Mesodermal cell (in vitro differentiated cells): ENCODE results near the gene MTHFD2L.

Experiments
- H3K27ac ChIP-seq: 2 replicates; pipeline ENCODE4 v1.7.0; 2013; ENCODE audit warnings: mild to moderate bottlenecking, low read depth, low read length, moderate library complexity; ENCODE audit not compliant: severe bottlenecking
- H3K36me3 ChIP-seq: 2 replicates; pipeline ENCODE4 v1.7.1; 2013; ENCODE audit warnings: mild to moderate bottlenecking, low read length, moderate library complexity; ENCODE audit not compliant: control insufficient read depth, insufficient read depth
- H3K4me1 ChIP-seq: one replicate; pipeline ENCODE4 v1.7.1; 2013; ENCODE audit warnings: mild to moderate bottlenecking, low read length; ENCODE audit not compliant: insufficient read depth, control insufficient read depth, poor library complexity, severe bottlenecking
- H3K4me3 ChIP-seq: 2 replicates; pipeline ENCODE4 v1.7.0; 2013; ENCODE audit warnings: low read length, control low read depth, mild to moderate bottlenecking; ENCODE audit not compliant: insufficient read depth, poor library complexity, severe bottlenecking; ENCODE audit errors: extremely low read depth
- H3K9me3 ChIP-seq: 2 replicates; pipeline ENCODE4 v1.7.1; 2013; ENCODE audit warnings: mild to moderate bottlenecking, low read length, moderate library complexity; ENCODE audit not compliant: control insufficient read depth
- WGBS, 2 experiments: methylation state at CpG; one replicate each; pipeline ENCODE4 v1.1.5; 2013; ENCODE audit warnings: missing lambda C conversion rate in 2 of 2; ENCODE audit not compliant: insufficient coverage in 2 of 2; 5-methylcytosine and 5-hydroxymethylcytosine counted together

Gene MTHFD2L

DNA sequence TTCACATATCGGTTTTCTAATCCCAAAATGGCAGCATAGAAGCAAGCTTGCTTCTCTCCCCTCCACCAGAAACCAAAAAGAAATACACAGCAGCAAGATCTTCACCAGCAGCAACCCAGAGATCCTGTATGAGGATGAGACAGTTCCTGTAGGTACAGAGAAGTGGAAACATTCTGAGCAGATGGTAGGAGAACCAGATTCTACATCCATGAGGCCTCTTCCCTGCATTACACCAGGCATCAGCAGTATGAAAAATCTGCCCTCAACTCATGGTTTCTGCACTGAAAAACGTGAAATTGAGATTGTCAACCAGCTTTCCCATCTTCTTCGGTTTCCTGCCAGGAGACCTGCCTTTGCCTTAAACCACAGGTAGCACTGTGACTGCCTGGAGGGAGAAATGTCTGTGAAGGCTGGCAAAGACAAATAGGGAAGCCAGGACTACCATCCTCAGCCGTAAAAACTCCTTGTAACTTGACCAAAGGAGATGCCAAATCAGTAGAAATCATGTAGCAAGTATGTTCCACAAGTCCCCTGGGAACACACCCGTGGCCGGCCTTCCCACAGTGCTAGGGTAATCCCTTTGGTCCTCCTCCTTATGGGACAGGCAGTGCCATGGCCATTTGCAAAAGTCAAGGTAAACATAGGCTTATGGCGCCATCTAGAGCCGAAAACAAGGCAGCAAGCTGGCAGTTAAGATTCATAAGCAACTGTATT, 24.0 kb upstream of the MTHFD2L start:
- Histone ChIP-seq H3K36me3 (no peaks in the 10 kb centered on the region), H3K4me1 (no peaks in the 10 kb centered on the region), H3K4me3 (no peak overlapping the region), H3K9me3 (peaks cover 11% of the 10 kb centered on the region), H3K27ac (no peak overlapping the region)
- WGBS, 2 experiments, result 43 to 49% methylated on average over 3 to 4 of the region's 8 CpGs

DNA sequence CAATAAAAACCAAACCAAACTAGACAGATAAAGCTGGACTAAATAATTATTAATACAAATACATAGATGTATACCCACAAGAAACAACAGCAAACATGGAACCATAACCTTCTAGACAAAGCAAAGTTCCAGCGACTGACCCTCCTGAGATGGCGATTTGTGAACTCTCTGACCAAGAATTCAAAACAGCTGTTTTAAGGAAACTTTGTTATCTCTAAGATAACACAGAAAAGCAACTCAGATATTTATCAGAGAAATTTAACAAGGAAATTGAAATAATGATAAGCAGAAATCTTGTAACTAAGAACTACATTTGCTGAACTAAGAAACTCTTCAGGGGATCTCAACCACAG, 23.4 kb upstream of the MTHFD2L start:
- no CpG with 5 or more reads among the region's 2 CpGs for WGBS, 2 experiments

DNA sequence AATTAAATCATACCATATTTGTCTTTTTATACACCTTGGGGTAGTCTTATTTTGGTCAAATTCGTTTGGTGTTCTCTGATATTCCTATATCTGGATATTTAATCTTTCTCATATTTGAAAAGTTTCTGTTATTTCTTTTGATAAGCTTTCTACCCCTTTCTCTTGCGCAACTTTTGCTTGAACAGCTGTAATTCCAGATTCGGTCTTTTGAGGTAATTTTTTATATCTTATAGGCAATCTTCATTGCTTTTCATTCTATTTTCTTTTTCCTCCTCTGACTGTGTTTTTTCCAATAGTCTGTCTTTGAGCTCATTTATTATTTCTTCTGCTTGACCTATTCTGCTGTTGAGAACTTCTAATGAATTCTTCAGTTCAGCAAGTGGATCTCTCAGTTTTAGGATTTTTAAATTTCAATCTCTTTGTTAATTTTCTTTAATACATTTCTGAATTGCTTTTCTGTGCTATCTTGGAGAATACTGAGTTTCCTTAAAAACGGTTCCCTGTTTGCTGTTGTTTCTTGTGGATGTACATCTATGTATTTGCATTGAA, 11.3 kb upstream of the MTHFD2L start:
- 100% methylated on average over 1 of the region's 4 CpGs; no CpG with 5 or more reads in 1 of the 2 experiments for WGBS, 2 experiments
- Histone ChIP-seq H3K9me3 (no peaks in the 10 kb centered on the region), H3K4me3 (no peak overlapping the region), H3K36me3 (no peaks in the 10 kb centered on the region), H3K27ac (no peak overlapping the region), H3K4me1 (no peaks in the 10 kb centered on the region)

More for the DNA sequence above, 23.4 kb upstream of the MTHFD2L start:
- H3K4me1 ChIP-seq, result no peaks in the 10 kb centered on the region
- no peak overlapping the region for H3K27ac ChIP-seq
- no peak overlapping the region for H3K4me3 ChIP-seq
- H3K36me3 ChIP-seq, result no peaks in the 10 kb centered on the region
- peaks cover 11% of the 10 kb centered on the region for H3K9me3 ChIP-seq

DNA sequence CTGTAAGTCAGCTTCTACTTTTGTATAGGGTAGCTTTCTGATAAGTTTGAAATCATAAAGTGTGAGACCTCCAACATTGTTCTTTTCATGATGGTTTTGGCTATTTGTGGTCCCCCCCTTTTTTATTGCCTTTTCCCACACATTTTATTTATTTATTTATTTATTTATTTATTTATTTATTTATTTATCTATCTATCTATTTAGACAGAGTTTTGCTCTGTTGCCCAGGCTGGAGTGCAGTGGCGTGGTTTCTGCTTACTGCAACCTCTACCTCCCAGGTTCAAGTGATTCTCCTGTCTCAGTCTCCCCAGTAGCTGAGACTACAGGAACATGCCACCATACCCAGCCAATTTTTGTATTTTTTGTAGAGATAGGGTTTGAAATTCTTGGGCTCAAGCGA, 9.7 kb upstream of the MTHFD2L start:
- no CpG with 5 or more reads among the region's 2 CpGs for WGBS, 2 experiments
- no peak overlapping the region for H3K27ac ChIP-seq
- H3K9me3 ChIP-seq, result no peaks in the 10 kb centered on the region
- H3K36me3 ChIP-seq, result no peaks in the 10 kb centered on the region
- H3K4me1 ChIP-seq, result no peaks in the 10 kb centered on the region
- H3K4me3 ChIP-seq, result no peak overlapping the region

DNA sequence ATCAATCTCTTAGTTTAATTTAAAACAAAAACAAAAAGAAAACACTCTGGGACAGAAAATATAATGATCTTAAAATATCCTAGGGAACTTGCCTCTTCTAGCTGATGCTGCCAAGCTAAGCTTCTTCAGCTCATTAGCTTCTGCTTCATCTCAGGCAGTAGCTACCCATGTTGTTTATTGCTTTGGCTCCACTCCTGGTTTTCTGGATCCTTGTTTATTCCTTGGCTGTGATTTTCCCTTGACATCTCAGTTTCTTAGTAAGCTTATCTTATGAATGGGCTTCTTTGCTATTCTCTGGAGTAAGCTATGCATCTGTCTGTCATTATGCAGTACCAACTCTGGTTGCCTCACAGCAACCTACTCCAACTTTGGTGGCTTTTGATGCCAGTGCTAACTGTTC, 5.1 kb upstream of the MTHFD2L start:
- H3K9me3 ChIP-seq, result no peaks in the 10 kb centered on the region
- no peak overlapping the region for H3K27ac ChIP-seq
- H3K4me1 ChIP-seq, result peaks cover 6% of the 10 kb centered on the region
- no peaks in the 10 kb centered on the region for H3K36me3 ChIP-seq
- H3K4me3 ChIP-seq, result no peak overlapping the region

DNA sequence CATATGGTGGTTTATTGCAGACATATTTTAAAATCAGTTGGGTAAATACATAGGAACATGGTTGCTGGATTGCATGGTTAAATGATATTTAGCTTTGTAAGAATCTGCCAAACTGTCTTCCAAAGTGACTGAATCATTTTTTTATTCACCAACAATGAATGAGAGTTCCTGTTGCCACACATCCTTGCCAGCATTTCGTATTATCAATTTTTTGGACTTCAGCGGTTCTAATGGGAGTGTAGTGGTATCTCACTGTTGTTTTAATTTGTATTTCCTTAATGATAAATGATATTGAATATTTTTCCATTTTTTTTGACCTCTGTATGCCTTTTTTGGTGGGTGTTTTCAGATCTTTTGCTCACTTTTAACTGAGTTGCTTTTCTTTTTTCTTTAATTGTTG, 1.4 kb upstream of the MTHFD2L start:
- Histone ChIP-seq H3K9me3 (no peaks in the 10 kb centered on the region), H3K4me1 (peaks cover 6% of the 10 kb centered on the region), H3K27ac (peak overlapping the region; percentile 97), H3K4me3 (no peak overlapping the region), H3K36me3 (peaks cover 18% of the 10 kb centered on the region)
- WGBS, 2 experiments, result no CpG with 5 or more reads among the region's 2 CpGs

DNA sequence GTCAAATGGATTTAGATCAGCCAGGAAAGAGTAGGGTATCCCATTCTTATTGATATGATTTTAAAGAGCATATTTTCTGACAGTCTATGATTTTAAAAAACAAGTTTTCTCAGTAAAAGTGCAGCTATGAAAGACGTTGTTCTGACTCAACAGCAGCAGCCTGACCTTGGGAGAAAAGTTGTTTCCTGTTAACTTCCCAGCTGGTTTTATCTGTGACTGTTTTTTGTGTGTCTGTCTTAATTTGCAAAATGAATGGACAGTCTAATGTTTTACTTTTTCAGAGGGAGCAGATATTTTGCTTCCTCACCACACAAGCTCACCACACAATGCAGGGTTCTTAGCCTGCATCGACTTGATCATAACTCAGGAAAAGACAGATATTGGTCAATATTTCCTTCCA, 764 bp upstream of the MTHFD2L start:
- Histone ChIP-seq H3K9me3 (no peaks in the 10 kb centered on the region), H3K4me3 (peak overlapping the region; percentile 61), H3K36me3 (peaks cover 24% of the 10 kb centered on the region), H3K27ac (peak overlapping the region; percentile 97), H3K4me1 (peaks cover 6% of the 10 kb centered on the region)
- WGBS, 2 experiments, result 38 to 57% methylated on average over 1 of the region's 2 CpGs

DNA sequence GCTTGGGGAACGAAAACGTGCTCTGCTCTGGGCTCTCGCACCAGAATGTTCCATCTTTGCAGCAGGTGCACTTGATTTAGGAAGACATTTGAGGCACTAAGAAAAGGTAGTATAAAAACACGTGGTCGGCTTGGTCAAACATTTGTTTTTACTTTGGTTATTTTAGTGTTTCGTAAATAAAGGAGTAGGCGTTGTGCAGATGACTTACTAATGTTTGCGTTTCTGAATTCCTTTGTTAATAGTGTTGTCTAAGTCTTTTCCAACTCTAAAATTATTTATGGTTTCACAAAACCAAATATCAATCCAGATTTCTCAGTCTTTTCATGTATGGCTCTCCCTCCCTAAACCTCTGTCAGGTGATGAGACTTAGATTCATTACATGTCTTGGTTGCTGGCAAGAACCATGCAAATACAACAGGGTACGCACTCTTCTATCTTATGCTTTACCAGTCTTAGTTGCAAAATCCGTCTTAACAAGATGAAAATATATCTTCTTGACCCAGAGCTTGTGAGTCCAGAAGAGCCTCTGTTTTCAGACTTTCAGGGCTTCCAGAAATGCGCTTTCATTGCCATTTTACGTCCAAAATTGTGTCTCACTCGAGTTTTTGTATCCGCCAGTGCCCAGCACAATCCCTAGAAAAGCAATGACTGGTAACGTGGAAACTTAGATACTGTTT, 686 bp downstream of the MTHFD2L start:
- peak overlapping the region; percentile 97 for H3K27ac ChIP-seq
- no peaks in the 10 kb centered on the region for H3K9me3 ChIP-seq
- 14 to 20% methylated on average over 9 to 10 of the region's 15 CpGs for WGBS, 2 experiments
- peaks cover 6% of the 10 kb centered on the region for H3K4me1 ChIP-seq
- H3K4me3 ChIP-seq, result peak overlapping the region; percentile 61
- H3K36me3 ChIP-seq, result peaks cover 25% of the 10 kb centered on the region

DNA sequence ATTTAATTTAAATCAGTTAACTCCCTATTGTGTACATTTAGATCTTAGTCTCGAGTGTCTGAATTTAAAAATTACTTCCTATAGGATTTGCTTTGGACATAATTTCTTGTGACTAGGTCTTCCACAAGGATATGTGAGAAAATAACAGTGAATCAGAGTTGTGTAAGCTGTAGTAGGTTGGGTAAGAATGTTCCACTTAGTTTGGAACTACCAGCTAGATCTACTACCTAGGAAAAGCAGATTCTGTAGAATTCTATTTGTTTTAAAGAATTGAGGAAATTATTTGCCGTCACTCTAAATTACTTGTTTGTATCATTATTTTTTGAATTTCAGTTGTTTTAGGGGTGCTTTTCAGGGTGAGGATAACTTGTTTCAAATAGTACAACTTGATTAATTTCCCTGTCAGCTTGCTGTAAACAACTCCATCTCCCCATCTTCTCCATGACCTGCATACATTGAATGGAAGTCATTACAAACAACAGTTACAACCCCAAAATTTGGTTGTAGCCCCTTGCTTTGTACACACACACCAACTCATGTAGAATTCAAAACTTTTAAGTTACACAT, 1.3 kb downstream of the MTHFD2L start:
- Histone ChIP-seq H3K27ac (no peak overlapping the region), H3K9me3 (no peaks in the 10 kb centered on the region), H3K4me1 (peaks cover 6% of the 10 kb centered on the region), H3K4me3 (peak overlapping the region; percentile 61), H3K36me3 (peaks cover 25% of the 10 kb centered on the region)
- no CpG with 5 or more reads among the region's 2 CpGs for WGBS, 2 experiments

DNA sequence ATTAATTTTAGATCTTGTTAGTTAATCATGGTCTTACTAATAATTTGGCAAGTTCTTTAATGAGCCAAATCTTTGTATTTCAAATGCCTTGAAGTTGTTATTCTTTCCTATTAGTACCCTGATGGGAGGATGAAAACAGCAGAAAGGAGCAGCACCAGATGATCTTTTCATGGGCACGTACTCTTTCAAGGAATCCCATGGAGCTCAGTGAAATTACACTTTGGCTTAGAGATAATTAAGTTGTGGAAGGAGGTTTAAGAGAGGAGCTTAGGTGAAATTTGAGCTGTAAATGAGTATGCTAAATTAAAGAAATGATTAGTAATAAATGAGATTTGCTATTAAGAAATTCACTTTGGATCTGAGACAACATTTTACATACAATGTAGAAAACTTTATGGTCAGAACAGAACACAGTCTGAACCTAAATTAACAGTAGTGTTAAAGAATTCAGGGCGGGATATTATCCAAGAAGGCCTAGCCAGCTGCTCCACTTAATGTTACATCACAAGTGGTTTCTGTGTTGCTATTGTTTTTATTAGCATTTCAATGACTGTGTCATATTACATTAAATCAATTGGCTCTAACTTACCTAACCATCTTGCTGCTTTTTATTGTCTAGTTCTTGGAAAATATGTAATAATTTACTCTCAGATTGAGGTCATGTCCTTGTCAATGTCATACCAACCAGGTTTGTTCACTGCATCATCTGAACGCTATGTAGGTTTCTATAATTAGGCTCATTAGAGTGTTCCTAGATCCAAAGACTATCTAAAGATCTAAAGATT, 3.9 kb downstream of the MTHFD2L start:
- H3K36me3 ChIP-seq, result peaks cover 25% of the 10 kb centered on the region
- no peak overlapping the region for H3K4me3 ChIP-seq
- H3K9me3 ChIP-seq, result no peaks in the 10 kb centered on the region
- peaks cover 4% of the 10 kb centered on the region for H3K4me1 ChIP-seq
- WGBS, 2 experiments, result 73 to 85% methylated on average over 1 of the region's 3 CpGs
- H3K27ac ChIP-seq, result no peak overlapping the region
